Panc1 (cell line): ENCODE measurements around the gene NPEPL1.

Experiments
- CTCF ChIP-seq: fragments of 450-650 bp; IDR thresholded peaks from 2 replicates; pipeline ENCODE4 v1.5.1; 2017; ENCODE audit warnings: mild to moderate bottlenecking
- POLR2AphosphoS5 ChIP-seq: IDR thresholded peaks from 2 replicates; pipeline ENCODE4 v1.6.1; 2012; ENCODE audit warnings: mild to moderate bottlenecking, low read depth, low read length, moderate library complexity
- SIN3A ChIP-seq: IDR thresholded peaks from 2 replicates; pipeline ENCODE4 v1.6.1; 2012; ENCODE audit warnings: low read depth, mild to moderate bottlenecking, low read length, moderate library complexity, borderline replicate concordance; ENCODE audit not compliant: insufficient read depth

GRCh38 chr20:58743929-58744534 lies 51.4 kb downstream of the NPEPL1 start:
- no peak for TF ChIP-seq CTCF
- TF ChIP-seq POLR2AphosphoS5: no peak
- no peak for TF ChIP-seq SIN3A
